Stimulated activated CD8-positive, alpha-beta memory T cell treated with anti-CD3 and anti-CD28 coated beads, Interleukin-2, amount 100 ng/mL, for 1 hour (primary cell): ENCODE data around the gene HSPB2.

Experiments used
- DNase-seq, 2 donors: peaks; one replicate each; pipeline ENCODE4 v3.0.0-alpha.2; 2020; ENCODE audit warnings: low read depth in 2 of 2

The HSPB2 gene

GRCh38 chr11:111939836-111940604, 27.5 kb downstream of the HSPB2 start:
- DNase-seq, result no peak

GRCh38 chr11:111941963-111942362, 29.4 kb downstream of the HSPB2 start:
- no peak for DNase-seq

GRCh38 chr11:111942829-111943228, 30.3 kb downstream of the HSPB2 start:
- DNase-seq, result no peak

- no peak for DNase-seq
These were observed 31.6 kb downstream of the HSPB2 start for GRCh38 chr11:111944139-111944538.

- no peak for DNase-seq
These were observed 32.1 kb downstream of the HSPB2 start for GRCh38 chr11:111944651-111945051.

GRCh38 chr11:111945198-111945597, 32.7 kb downstream of the HSPB2 start:
- no peak for DNase-seq

- no peak for DNase-seq
These were observed 34.0 kb downstream of the HSPB2 start for GRCh38 chr11:111946499-111946898.

- DNase-seq, result no peak
These were observed 34.6 kb downstream of the HSPB2 start for GRCh38 chr11:111947143-111947542.

GRCh38 chr11:111949519-111950426, 37.2 kb downstream of the HSPB2 start:
- no peak for DNase-seq

GRCh38 chr11:111951565-111951964, 39.0 kb downstream of the HSPB2 start:
- DNase-seq, result no peak

GRCh38 chr11:111954154-111954553, 41.6 kb downstream of the HSPB2 start:
- no peak for DNase-seq

GRCh38 chr11:111957663-111958444, 45.3 kb downstream of the HSPB2 start:
- no peak for DNase-seq

- no peak for DNase-seq
These were observed 48.4 kb downstream of the HSPB2 start for GRCh38 chr11:111960916-111961315.

- no peak for DNase-seq
These were observed 49.1 kb downstream of the HSPB2 start for GRCh38 chr11:111961389-111962300.
